ENCODE measurements around the gene YWHAB. TPM values are rescaled to one million over a fixed set of nuclear protein-coding genes. Genes with fewer than 3 reads are reported as not detected.

The YWHAB gene
- total RNA-seq, 1 experiment from 2014 or later = 216 TPM

- DNase-seq (ENCODE audit: low spot score) (no peak), ATAC-seq (no peak)
- H3K27me3 Mint-ChIP-seq (ENCODE audit: low read depth) = no peaks in the 10 kb centered on the region
- no peak overlapping the region for H3K27ac Mint-ChIP-seq
- no peak overlapping the region for H3K4me3 Mint-ChIP-seq
- no peaks in the 10 kb centered on the region for H3K9me3 Mint-ChIP-seq
- CTCF ChIA-PET = no interaction called here
- peaks cover 55% of the 10 kb centered on the region for H3K36me3 Mint-ChIP-seq
- TF ChIP-seq TEAD1 (CRISPR knock-in tag; IDR thresholded peaks at IDR 0.05) = no peak
- TF ChIP-seq ESRRA (CRISPR knock-in tag; IDR thresholded peaks at IDR 0.05; ENCODE audit: borderline replicate concordance) = no peak
- TF ChIP-seq ATF2 (CRISPR knock-in tag; IDR thresholded peaks at IDR 0.05; ENCODE audit: borderline replicate concordance, low read depth) = no peak
- TF ChIP-seq ZNF671 (CRISPR knock-in tag; IDR thresholded peaks at IDR 0.05) = no peak
- TF ChIP-seq ZBTB43 (CRISPR knock-in tag; IDR thresholded peaks at IDR 0.05) = no peak
- TF ChIP-seq ZNF512 (CRISPR knock-in tag; IDR thresholded peaks at IDR 0.05; ENCODE audit: borderline replicate concordance) = no peak
- no peak for TF ChIP-seq E2F4 (CRISPR knock-in tag; IDR thresholded peaks at IDR 0.05; ENCODE audit: borderline replicate concordance, low read depth)
- TF ChIP-seq USF2 (CRISPR knock-in tag; IDR thresholded peaks at IDR 0.05) = no peak
- TF ChIP-seq ZNF532 (CRISPR knock-in tag; IDR thresholded peaks at IDR 0.05; ENCODE audit: borderline replicate concordance) = no peak
- TF ChIP-seq SMAD3 (CRISPR knock-in tag; IDR thresholded peaks at IDR 0.05; ENCODE audit: borderline replicate concordance) = no peak
- no peak for TF ChIP-seq ZNF423 (CRISPR knock-in tag; IDR thresholded peaks at IDR 0.05)
- TF ChIP-seq ZNF425 (CRISPR knock-in tag; conservative IDR thresholded peaks at IDR 0.05) = no peak
- TF ChIP-seq STAT6 (CRISPR knock-in tag; conservative IDR thresholded peaks at IDR 0.05; ENCODE audit: low read depth) = no peak
- TF ChIP-seq IRF1 (CRISPR knock-in tag; IDR thresholded peaks at IDR 0.05) = no peak
- TF ChIP-seq CREB1 (CRISPR knock-in tag; IDR thresholded peaks at IDR 0.05) = no peak
- no peak for TF ChIP-seq ZBTB21 (CRISPR knock-in tag; IDR thresholded peaks at IDR 0.05; ENCODE audit: borderline replicate concordance)
- no peak for TF ChIP-seq ELF4 (CRISPR knock-in tag; IDR thresholded peaks at IDR 0.05; ENCODE audit: low read depth)
- TF ChIP-seq GABPB1 (CRISPR knock-in tag; IDR thresholded peaks at IDR 0.05) = no peak
- TF ChIP-seq MLX (CRISPR knock-in tag; IDR thresholded peaks at IDR 0.05) = no peak
- POLR2A ChIA-PET = no interaction called here
- no peaks in the 10 kb centered on the region for H3K4me1 Mint-ChIP-seq
Measured at GRCh38 chr20:44932916-44933315, 47.4 kb downstream of the YWHAB start.

All from WTC11 (cell line).